GM13976 (cell line): Measurements from ENCODE around the gene NEK7.

Experiments
- DNase-seq: peaks from one replicate; pipeline ENCODE4 v3.0.0; 2012; ENCODE audit warnings: low spot score
- CTCF ChIP-seq: IDR thresholded peaks from 2 replicates; pipeline ENCODE4 v1.5.1; 2012; ENCODE audit warnings: borderline replicate concordance, mild to moderate bottlenecking; ENCODE audit not compliant: insufficient read depth; ENCODE audit errors: extremely low read depth, missing control alignments, control extremely low read depth
- in situ Hi-C: fragments of 300-500 bp; cut with MboI; formaldehyde crosslinking; loops from one replicate; pipeline ENCODE4 v1.12.0; 2022; ENCODE audit warnings: low sequenced_read_pairs, mixed read lengths, inconsistent platforms; ENCODE audit not compliant: unreplicated experiment

Gene NEK7

GRCh38 chr1:198166900-198167299 is 10.1 kb downstream of the NEK7 start:
- DNase-seq: no peak
- in situ Hi-C loops: loop anchor here (25.0 kb wide), 1 partner anchor 470 kb away; the partner anchor contains the start of gene PTPRC
- no peak for TF ChIP-seq CTCF

GRCh38 chr1:198167436-198167934 is 10.7 kb downstream of the NEK7 start:
- DNase-seq: peak; percentile 13
- in situ Hi-C loops: loop anchor here (25.0 kb wide), 1 partner anchor 470 kb away; the partner anchor contains the start of gene PTPRC

GRCh38 chr1:198168227-198168626 is 11.4 kb downstream of the NEK7 start:
- no peak for TF ChIP-seq CTCF
- no peak for DNase-seq
- in situ Hi-C loops: loop anchor here (25.0 kb wide), 1 partner anchor 469 kb away; the partner anchor contains the start of gene PTPRC

More at GRCh38 chr1:198167436-198167934, 10.7 kb downstream of the NEK7 start:
- TF ChIP-seq CTCF: no peak

- DNase-seq: no peak
- no peak for TF ChIP-seq CTCF
- in situ Hi-C loops: loop anchor here (25.0 kb wide), 1 partner anchor 468 kb away; the partner anchor contains the start of gene PTPRC
Measured at GRCh38 chr1:198169672-198170071, 12.9 kb downstream of the NEK7 start.

- in situ Hi-C loops: loop anchor here (25.0 kb wide), 1 partner anchor 465 kb away; the partner anchor contains the start of gene PTPRC
- DNase-seq: no peak
- no peak for TF ChIP-seq CTCF
Measured at GRCh38 chr1:198171667-198172540, 15.1 kb downstream of the NEK7 start.

- in situ Hi-C loops: loop anchor here (25.0 kb wide), 1 partner anchor 463 kb away; the partner anchor contains the start of gene PTPRC
- TF ChIP-seq CTCF: no peak
- no peak for DNase-seq
Measured at GRCh38 chr1:198173832-198174231, 17.0 kb downstream of the NEK7 start.
